Activated naive CD4-positive, alpha-beta T cell (primary cell): Measurements from ENCODE around the gene ZNF689.
A peak's percentile ranks its signal among the peaks of the same experiment; 100 is the strongest.
"Not testable (repeated sequence)": the region's sequence is repeated elsewhere in the genome, so short reads cannot be mapped to it uniquely, and the experiment has no call there.

Source experiments
- DNase-seq, 4 experiments: peaks; one replicate each; lab custom pipeline; 2025; lab: John Stamatoyannopoulos, UW

ZNF689 gene

GRCh38 chr16:30636599-30636998 lies 26.4 kb upstream of the ZNF689 start:
- DNase-seq: no peak

- DNase-seq: no peak
Measured at GRCh38 chr16:30633526-30633925, 23.3 kb upstream of the ZNF689 start.

GRCh38 chr16:30632454-30632853 lies 22.3 kb upstream of the ZNF689 start:
- not testable (repeated sequence) for DNase-seq

- peak; percentile 77 to 88 (median 86) for DNase-seq
Measured at GRCh38 chr16:30628628-30629540, 18.7 kb upstream of the ZNF689 start.

- DNase-seq: no peak
Measured at GRCh38 chr16:30626236-30626635, 16.0 kb upstream of the ZNF689 start.

GRCh38 chr16:30623536-30624283 lies 13.5 kb upstream of the ZNF689 start:
- no peak for DNase-seq

GRCh38 chr16:30622455-30623032 lies 12.4 kb upstream of the ZNF689 start:
- no peak for DNase-seq

- no peak for DNase-seq
Measured at GRCh38 chr16:30621765-30622164, 11.6 kb upstream of the ZNF689 start.

GRCh38 chr16:30620169-30620568 lies 10.0 kb upstream of the ZNF689 start:
- DNase-seq: no peak

- DNase-seq: no peak
Measured at GRCh38 chr16:30619638-30620037, 9.4 kb upstream of the ZNF689 start.

GRCh38 chr16:30619202-30619601 lies 9.0 kb upstream of the ZNF689 start:
- DNase-seq: no peak

- DNase-seq: peak; percentile 22 to 51 (median 37)
Measured at GRCh38 chr16:30615358-30616091, 5.3 kb upstream of the ZNF689 start.

- DNase-seq: peak in 2 of 4 experiments; percentile 38 to 55
Measured at GRCh38 chr16:30609002-30609925, 925 bp downstream of the ZNF689 start.

GRCh38 chr16:30606004-30606403 lies 4.2 kb downstream of the ZNF689 start:
- DNase-seq: no peak

GRCh38 chr16:30605158-30605557 lies 5.0 kb downstream of the ZNF689 start:
- DNase-seq: no peak

GRCh38 chr16:30604316-30604947 lies 5.8 kb downstream of the ZNF689 start:
- no peak for DNase-seq

- DNase-seq: no peak
Measured at GRCh38 chr16:30603945-30604315, 6.3 kb downstream of the ZNF689 start.

GRCh38 chr16:30602616-30603277 lies 7.4 kb downstream of the ZNF689 start:
- DNase-seq: no peak

GRCh38 chr16:30601966-30602365 lies 8.2 kb downstream of the ZNF689 start:
- DNase-seq: no peak

GRCh38 chr16:30600929-30601328 lies 9.3 kb downstream of the ZNF689 start:
- DNase-seq: no peak
